Lower leg skin (tissue), 4 donors: Measurements from ENCODE around the gene GDPD4. TPM values are rescaled to one million over a fixed set of nuclear protein-coding genes. Genes with fewer than 3 reads are reported as not detected.

Source experiments
- DNase-seq, 2 donors: peaks; one replicate each; pipeline ENCODE4 v3.0.0-alpha.2; 2019; ENCODE audit warnings: low spot score in 2 of 2
- H3K4me3 ChIP-seq: fragments of 200-600 bp; sonication (generic); 2 replicates; pipeline ENCODE4 v1.5.1; 2017; ENCODE audit warnings: mild to moderate bottlenecking, low read depth; ENCODE audit not compliant: poor library complexity, severe bottlenecking
- POLR2A ChIP-seq, 2 donors: fragments of 450-650 bp; IDR thresholded peaks; one replicate each; pipeline ENCODE4 v1.6.1; 2016 to 2017; ENCODE audit warnings: antibody characterized with exemption in 2 of 2, mild to moderate bottlenecking in 1 of 2, moderate library complexity in 1 of 2
- WGBS, 2 donors: methylation state at CpG; one replicate each; pipeline ENCODE4 v1.1.5; 2018; 5-methylcytosine and 5-hydroxymethylcytosine counted together
- intact Hi-C: fragments of 100-400 bp; cut with DNase I; formaldehyde crosslinking; loops from one replicate; pipeline ENCODE4 v1.15.0; 2023; ENCODE audit warnings: low total_unique reads
- total RNA-seq, 4 donors: library from RNA; depleted of rRNA; stranded (reverse); fragments of >200 nt; gene quantifications; one replicate each; pipeline ENCODE4 v1.1.0, GENCODE V29; 2016
- TF ChIP-seq, protein P1 (sequence below), 3 donors: fragments of 450-650 bp; IDR thresholded peaks; one replicate each; pipeline ENCODE4 v1.5.1; 2016; ENCODE audit warnings: antibody characterized with exemption in 3 of 3, mild to moderate bottlenecking in 3 of 3, moderate library complexity in 2 of 3

The GDPD4 gene
- total RNA-seq, 4 donors from 2014 or later, result not detected

DNA sequence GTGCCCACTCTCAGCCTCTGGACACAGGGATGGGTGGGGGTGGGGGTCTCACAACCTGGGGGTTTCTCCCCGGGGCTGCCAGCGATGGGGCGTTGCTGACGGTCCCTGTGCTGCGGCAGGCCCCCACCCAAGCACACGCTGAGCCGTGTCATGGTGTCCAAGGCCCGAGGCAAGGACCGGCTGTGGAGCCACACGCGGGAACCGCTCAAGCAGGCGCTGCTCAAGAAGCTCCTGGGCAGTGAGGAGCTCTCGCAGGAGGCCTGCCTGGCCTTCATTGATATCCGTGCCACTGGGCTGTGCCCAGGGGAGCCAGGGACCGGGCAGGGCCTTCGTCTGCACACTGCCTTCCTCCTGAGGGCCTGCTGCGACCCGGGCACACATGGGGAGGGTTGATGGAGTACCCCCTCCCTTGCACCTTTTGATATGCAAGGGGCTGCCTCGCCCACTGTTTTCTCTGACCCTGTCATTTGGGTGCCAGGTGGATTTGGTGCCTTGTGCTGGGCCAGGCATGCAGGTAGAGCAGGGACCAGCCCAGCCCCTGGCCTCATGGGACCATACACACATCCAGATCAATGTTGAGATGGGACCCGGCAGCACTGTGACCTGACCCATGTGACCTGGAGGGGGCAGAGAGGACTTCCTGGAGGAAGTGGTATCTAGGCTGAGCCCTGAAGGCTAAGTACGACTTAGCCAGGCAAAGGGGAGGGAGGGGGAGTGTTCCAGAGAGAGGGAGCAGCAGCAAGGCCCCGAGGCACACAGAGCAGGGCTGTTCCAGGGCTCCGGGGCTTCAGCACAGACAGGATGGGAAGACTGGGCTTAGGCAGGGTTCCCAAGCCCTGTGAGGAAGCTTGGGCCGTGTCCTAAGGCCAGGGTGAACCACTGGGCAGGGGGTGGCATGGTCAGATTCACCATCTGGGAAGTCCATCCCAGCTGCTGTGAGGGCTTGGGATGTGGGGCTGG is 98.3 kb downstream of the GDPD4 start:
- peak in 1 of 2 donors; percentile 73 for DNase-seq
- H3K4me3 ChIP-seq, result no peak overlapping the region
- intact Hi-C loops, result no loop called here
- no peak for TF ChIP-seq POLR2A (IDR thresholded peaks at IDR 0.05)
- TF ChIP-seq, protein P1, sequence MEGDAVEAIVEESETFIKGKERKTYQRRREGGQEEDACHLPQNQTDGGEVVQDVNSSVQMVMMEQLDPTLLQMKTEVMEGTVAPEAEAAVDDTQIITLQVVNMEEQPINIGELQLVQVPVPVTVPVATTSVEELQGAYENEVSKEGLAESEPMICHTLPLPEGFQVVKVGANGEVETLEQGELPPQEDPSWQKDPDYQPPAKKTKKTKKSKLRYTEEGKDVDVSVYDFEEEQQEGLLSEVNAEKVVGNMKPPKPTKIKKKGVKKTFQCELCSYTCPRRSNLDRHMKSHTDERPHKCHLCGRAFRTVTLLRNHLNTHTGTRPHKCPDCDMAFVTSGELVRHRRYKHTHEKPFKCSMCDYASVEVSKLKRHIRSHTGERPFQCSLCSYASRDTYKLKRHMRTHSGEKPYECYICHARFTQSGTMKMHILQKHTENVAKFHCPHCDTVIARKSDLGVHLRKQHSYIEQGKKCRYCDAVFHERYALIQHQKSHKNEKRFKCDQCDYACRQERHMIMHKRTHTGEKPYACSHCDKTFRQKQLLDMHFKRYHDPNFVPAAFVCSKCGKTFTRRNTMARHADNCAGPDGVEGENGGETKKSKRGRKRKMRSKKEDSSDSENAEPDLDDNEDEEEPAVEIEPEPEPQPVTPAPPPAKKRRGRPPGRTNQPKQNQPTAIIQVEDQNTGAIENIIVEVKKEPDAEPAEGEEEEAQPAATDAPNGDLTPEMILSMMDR (IDR thresholded peaks at IDR 0.05), result no peak
- 87 to 88% methylated on average over 11 to 25 of the region's 25 CpGs for WGBS, 2 donors

DNA sequence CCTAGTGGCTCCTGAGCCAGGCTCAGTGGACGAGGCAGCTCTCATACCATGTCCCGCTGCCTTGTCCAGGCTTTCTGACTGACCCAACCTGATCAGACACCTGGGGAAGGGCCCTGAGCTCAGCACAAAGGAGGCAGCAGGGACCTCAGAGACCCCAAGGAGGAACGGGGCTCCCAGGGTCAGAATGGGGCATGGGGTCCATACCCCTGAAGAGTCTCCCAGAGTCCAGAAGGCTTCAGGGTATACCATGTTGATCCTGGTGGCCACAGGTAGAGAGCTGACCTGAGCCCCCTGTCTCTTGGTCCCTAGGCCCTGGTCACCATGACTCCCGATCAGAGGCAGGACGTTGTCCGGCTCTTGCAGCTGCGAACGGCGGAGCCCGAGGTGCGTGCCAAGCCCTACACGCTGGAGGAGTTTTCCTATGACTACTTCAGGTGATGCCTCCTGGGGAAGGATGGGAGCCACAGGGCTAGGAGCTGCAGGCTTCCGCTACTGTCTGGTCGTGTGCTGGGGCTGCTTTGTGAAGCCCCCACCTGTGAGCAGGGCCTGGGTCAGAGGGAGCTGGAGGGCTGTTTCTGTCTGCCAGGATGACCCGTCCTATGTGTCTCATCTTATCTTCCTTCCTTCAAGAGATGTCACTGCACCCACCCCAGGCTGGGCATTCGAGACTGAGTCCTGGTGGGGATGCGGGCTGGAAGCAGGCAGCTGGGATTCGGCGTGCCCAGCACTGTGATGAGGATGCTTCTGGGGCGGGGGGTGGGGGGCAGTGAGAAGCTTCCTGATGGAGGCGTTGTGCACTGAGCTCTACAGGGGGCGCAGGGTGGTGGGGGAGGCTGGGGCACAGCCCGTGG is 99.3 kb downstream of the GDPD4 start:
- peak in 1 of 2 donors; percentile 77 for DNase-seq
- intact Hi-C loops, result no loop called here
- no peak overlapping the region for H3K4me3 ChIP-seq
- TF ChIP-seq, protein P1 (IDR thresholded peaks at IDR 0.05), result no peak
- TF ChIP-seq POLR2A (IDR thresholded peaks at IDR 0.05), result no peak
- 94% methylated on average over 19 to 23 of the region's 23 CpGs for WGBS, 2 donors

GRCh38 chr11:77201370-77201769 is 100.1 kb downstream of the GDPD4 start:
- TF ChIP-seq, protein P1 (IDR thresholded peaks at IDR 0.05), result no peak
- no peak for TF ChIP-seq POLR2A (IDR thresholded peaks at IDR 0.05)
- intact Hi-C loops, result no loop called here
- peak in 1 of 2 donors; percentile 78 for DNase-seq
- no peak overlapping the region for H3K4me3 ChIP-seq
- 80 to 90% methylated on average over 11 of the region's 11 CpGs for WGBS, 2 donors

DNA sequence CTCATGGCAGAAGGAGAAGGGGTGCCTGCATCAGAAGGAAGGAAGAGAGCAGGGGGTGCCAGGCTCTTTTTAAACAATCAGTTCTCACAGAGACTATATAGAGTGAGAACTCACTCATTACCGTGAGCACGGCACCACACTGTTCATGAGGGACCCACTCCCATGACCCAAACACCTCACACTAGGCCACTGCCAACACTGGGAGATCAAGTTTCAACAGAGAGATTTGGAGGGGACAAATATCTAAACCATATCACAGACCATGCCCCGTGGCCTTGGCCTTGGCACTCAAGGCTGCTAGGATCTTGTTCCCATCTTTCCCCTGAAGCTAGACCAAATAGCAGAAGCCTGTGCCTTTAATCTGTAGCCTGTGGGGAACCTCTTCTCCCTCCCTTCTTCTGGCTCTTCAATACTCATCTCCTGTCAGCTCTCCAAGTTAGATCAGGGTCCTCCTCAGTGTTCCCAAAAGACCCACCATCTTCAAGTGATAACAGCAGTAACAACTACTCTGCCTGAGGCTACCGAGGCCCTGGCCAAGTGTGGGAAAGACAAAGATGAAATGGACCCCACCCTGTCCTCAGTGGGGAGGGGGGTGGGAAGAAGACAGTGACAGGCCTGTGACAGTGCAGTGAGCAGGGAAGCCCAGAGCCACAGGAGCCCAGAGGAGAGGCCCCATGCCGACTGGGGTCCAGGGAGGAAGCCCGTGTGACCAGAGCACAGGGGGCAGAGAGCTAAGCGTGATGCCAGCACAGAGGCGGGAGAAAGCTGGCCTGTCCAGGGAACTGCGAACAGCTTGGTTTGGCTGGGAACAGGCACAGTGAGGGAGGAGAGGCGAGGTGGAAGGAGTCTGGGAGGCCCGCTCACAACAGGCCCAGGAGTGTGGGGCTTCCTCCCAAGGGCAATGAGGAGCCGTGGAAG is 100.9 kb downstream of the GDPD4 start:
- no peak overlapping the region for H3K4me3 ChIP-seq
- intact Hi-C loops, result no loop called here
- TF ChIP-seq, protein P1 (IDR thresholded peaks at IDR 0.05), result no peak
- no peak for TF ChIP-seq POLR2A (IDR thresholded peaks at IDR 0.05)
- WGBS, 2 donors, result 74 to 79% methylated on average over 11 to 12 of the region's 12 CpGs
- peak in 1 of 2 donors; percentile 59 for DNase-seq

DNA sequence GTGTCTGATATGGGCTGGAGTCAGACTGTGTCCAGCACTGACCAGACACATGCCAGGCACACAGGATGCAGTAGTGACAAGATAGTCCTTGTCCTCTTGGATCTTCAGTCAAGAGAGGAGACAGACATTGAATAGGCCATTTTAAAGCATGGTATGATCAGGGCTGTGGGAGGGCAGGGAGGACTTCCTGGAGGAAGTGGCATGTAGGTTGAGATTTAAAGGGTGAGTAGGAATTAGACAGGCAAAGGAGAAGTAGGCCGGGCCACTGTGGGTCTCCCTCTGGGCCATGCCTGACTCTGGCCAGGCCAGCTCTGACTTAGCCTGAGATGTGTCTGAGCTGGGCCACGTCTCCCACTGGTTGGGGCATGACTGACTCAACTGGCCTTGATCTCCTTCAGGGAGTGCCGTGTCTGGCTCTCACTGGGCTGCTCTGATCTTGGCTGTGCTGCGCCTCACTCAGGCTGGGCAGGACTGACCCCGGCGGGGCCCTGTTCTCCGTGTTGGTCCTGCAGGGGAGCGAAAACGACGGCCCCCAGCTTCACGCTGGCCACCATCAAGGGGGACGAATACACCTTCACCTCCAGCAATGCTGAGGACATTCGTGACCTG is 102.2 kb downstream of the GDPD4 start:
- WGBS, 2 donors, result 85 to 98% methylated on average over 3 to 13 of the region's 13 CpGs
- H3K4me3 ChIP-seq, result no peak overlapping the region
- no peak for TF ChIP-seq POLR2A (IDR thresholded peaks at IDR 0.05)
- TF ChIP-seq, protein P1 (IDR thresholded peaks at IDR 0.05), result no peak
- intact Hi-C loops, result no loop called here
- peak in 1 of 2 donors; percentile 78 for DNase-seq
